ENCODE data around the gene PFN4.

Gene PFN4

DNA sequence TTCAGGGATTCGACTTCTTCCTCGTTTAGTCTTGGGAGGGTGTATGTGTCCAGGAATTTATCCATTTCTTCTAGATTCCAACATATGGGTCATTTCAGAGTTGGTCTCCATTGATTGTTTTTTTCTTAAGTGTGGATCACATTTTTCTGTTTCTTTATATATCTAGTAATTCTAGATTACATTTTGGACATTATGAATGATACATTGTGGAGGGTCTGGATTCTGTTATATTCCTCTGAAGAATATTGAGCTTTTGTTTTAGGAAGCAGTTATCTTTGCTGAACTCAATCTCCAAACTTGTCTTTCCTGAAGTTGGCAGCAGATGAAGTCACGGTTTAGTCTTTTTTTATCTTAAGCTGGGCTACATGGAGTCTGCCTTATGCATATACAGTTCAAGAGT, 9.4 kb upstream of the PFN4 start:
- no peak for DNase-seq (ENCODE audit: low spot score)
- H3K4me3 ChIP-seq, result no peak overlapping the region
- no peak overlapping the region for H3K27ac ChIP-seq
- no peak for TF ChIP-seq CTCF (IDR thresholded peaks at IDR 0.05)

DNA sequence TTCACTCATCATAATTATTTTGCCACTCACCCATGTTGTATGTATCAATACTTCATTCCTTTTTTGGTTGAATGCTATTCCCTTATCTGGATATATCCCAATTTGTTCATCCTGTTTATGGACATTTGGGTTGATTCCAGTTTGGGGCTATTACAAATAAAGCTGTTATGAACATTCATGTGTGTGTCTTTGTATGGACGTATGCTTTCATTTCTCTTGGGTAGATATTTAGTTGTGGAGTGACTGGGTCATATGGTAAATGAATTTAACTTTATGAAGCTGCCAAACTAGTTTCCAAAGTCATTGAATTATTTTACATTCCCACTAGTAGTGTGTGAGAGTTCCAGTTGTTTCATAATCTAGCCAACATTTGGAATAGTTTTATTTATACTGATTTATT, 2.8 kb upstream of the PFN4 start:
- H3K27ac ChIP-seq, result no peak overlapping the region
- DNase-seq (ENCODE audit: low spot score), result no peak
- H3K4me3 ChIP-seq, result no peak overlapping the region
- TF ChIP-seq CTCF (IDR thresholded peaks at IDR 0.05), result no peak

GRCh38 chr2:24123922-24124580, 917 bp upstream of the PFN4 start:
- TF ChIP-seq CTCF (IDR thresholded peaks at IDR 0.05), result no peak
- peak; percentile 80 for DNase-seq (ENCODE audit: low spot score)
- Histone ChIP-seq H3K27ac (peak overlapping the region; percentile 88 to 98), H3K4me3 (peak overlapping the region; percentile 92)

GRCh38 chr2:24122366-24123194, 554 bp downstream of the PFN4 start:
- peak overlapping the region; percentile 92 for H3K4me3 ChIP-seq
- no peak for TF ChIP-seq CTCF (IDR thresholded peaks at IDR 0.05)
- H3K27ac ChIP-seq, result peak overlapping the region; percentile 88 to 98
- DNase-seq (ENCODE audit: low spot score), result no peak

DNA sequence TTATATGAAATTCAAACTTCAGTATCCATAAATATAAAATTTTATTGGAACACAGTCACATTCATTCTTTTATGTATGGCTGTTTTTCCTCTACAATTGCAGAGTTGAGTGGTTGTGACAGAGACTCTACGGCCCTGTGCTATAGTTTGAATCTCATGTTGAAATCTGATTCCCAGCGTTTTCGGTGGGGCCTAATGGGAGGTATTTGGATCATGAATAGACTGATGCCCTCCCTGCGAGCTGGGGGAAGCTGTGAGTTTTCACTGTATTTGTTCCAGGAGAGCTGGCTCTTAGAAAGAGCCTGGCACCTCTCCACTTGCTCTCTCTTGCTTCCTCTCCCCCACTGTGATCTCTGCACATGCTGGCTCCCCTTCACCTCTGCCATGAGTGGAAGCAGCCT, 1.7 kb downstream of the PFN4 start:
- no peak for DNase-seq (ENCODE audit: low spot score)
- Histone ChIP-seq H3K4me3 (no peak overlapping the region), H3K27ac (no peak overlapping the region)
- no peak for TF ChIP-seq CTCF (IDR thresholded peaks at IDR 0.05)

DNA sequence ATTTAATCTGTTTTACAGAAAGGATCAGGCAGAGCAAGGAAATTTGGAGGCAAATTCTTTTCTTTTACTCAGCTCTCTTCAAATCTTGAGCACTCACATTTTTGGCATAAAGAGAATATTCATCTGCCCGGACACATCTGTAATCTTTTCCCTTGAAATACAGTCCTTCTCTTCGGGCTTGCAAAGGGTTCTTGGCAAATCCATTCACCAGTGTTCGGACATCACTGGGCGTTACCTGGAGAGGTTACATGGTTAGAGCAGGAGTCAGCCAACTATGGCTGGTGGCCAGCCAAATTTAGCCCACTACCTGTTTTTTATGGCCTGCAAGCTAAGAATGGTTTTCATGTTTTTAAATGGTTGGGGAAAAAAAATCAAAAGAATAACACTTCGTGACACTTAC, 2.1 kb downstream of the PFN4 start:
- H3K4me3 ChIP-seq, result no peak overlapping the region
- TF ChIP-seq CTCF (IDR thresholded peaks at IDR 0.05), result no peak
- no peak for DNase-seq (ENCODE audit: low spot score)
- H3K27ac ChIP-seq, result no peak overlapping the region

DNA sequence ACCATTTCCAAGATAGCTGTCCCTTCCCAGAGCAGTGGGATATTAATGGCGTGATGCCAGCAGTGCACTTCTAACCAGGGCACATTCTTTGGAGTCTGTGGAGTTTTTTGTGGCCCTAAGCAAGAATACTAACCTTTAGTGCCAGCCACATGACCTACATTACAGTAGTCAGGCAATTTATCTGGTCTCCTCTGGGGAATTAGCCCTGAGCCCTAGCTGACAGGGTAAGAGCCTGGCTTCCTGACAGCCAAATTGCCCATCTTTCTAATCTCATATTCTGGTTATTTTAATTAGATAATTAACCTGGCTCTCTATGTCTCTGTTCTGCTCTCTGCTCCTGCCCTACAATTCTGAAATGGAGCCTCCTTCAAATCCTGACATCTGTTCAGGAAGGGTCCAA, 5.2 kb downstream of the PFN4 start:
- no peak for DNase-seq (ENCODE audit: low spot score)
- TF ChIP-seq CTCF (IDR thresholded peaks at IDR 0.05), result no peak
- Histone ChIP-seq H3K4me3 (no peak overlapping the region), H3K27ac (no peak overlapping the region)

Measured in coronary artery (tissue), 2 donors.